Transverse colon (tissue), 4 donors: ENCODE data around the gene RPTOR. TPM values are rescaled to one million over a fixed set of nuclear protein-coding genes. Genes with fewer than 3 reads are reported as not detected.
A peak's percentile ranks its signal among the peaks of the same experiment; 100 is the strongest.
"Not testable (repeated sequence)": the region's sequence is repeated elsewhere in the genome, so short reads cannot be mapped to it uniquely, and the experiment has no call there.

Experiments used
- DNase-seq: peaks from one replicate; pipeline ENCODE4 v3.0.0-alpha.2; 2019
- H3K27ac ChIP-seq, 4 donors: fragments of 200-600 bp; sonication (generic); 2 replicates each; pipeline ENCODE4 v1.5.1; 2016 to 2018; ENCODE audit warnings: inconsistent platforms in 4 of 4
- H3K27me3 ChIP-seq: fragments of 200-600 bp; sonication (generic); 2 replicates; pipeline ENCODE4 v1.5.1; 2017; ENCODE audit warnings: inconsistent platforms
- H3K36me3 ChIP-seq, 4 donors: fragments of 200-600 bp; sonication (generic); 2 replicates each; pipeline ENCODE4 v1.5.1; 2017 to 2019; ENCODE audit warnings: inconsistent platforms in 4 of 4
- H3K4me1 ChIP-seq, 4 donors: fragments of 200-600 bp; sonication (generic); 2 replicates each; pipeline ENCODE4 v1.5.1; 2017 to 2020; ENCODE audit warnings: inconsistent platforms in 4 of 4
- H3K4me3 ChIP-seq, 4 donors: fragments of 200-600 bp; sonication (generic); 1 replicate in 1 of 4; 2 replicates in 3 of 4; pipeline versions ENCODE4 v1.5.1 to v1.6.1; 2017 to 2019; ENCODE audit warnings: inconsistent platforms in 4 of 4
- H3K9me3 ChIP-seq, 2 donors: fragments of 200-600 bp; sonication (generic); 2 replicates each; pipeline ENCODE4 v1.5.1; 2017 to 2019; ENCODE audit warnings: inconsistent platforms in 2 of 2
- EP300 ChIP-seq: sonication (generic); formaldehyde crosslinking; IDR thresholded peaks from one replicate; pipeline ENCODE4 v1.6.1; 2017; ENCODE audit warnings: antibody characterized with exemption, low read depth
- POLR2A ChIP-seq: fragments of 450-650 bp; IDR thresholded peaks from one replicate; pipeline ENCODE4 v1.6.1; 2016; ENCODE audit warnings: antibody characterized with exemption, mild to moderate bottlenecking, moderate library complexity
- POLR2AphosphoS5 ChIP-seq, 3 donors: sonication (generic); formaldehyde crosslinking; IDR thresholded peaks; one replicate each; pipeline ENCODE4 v1.6.1; 2016; ENCODE audit warnings: antibody characterized with exemption in 3 of 3
- WGBS, 2 donors: methylation state at CpG; one replicate each; pipeline ENCODE4 v1.1.5; 2018; ENCODE audit warnings: low coverage in 1 of 2; 5-methylcytosine and 5-hydroxymethylcytosine counted together
- in situ Hi-C, 4 donors: fragments of 200-750 bp; cut with MboI; loops; one replicate each; pipeline versions ENCODE4 v1.15.0 to v1.15.1; 2017; ENCODE audit warnings: low sequenced_read_pairs in 3 of 4, low pct_ligation_motif_present in 1 of 4, low pct_unique_long_range_greater_than_20kb in 1 of 4
- intact Hi-C: fragments of 100-400 bp; cut with DNase I; formaldehyde crosslinking; loops from one replicate; pipeline ENCODE4 v1.15.1; 2023; ENCODE audit warnings: low total_unique reads
- total RNA-seq, 4 donors: library from RNA; depleted of rRNA; stranded (reverse); fragments of >200 nt; gene quantifications; one replicate each; pipeline ENCODE4 v1.1.0, GENCODE V29; 2016
- TF ChIP-seq, protein P1 (sequence below), 5 experiments: fragments of 200-600 bp in 3 of 5; fragments of 450-650 bp in 2 of 5; sonication (generic) in 3 of 5; IDR thresholded peaks; 1 replicate in 2 of 5; 2 replicates in 3 of 5; pipeline ENCODE4 v1.5.1; 2016 to 2017; ENCODE audit warnings: antibody characterized with exemption in 5 of 5, inconsistent platforms in 3 of 5, mild to moderate bottlenecking in 2 of 5, moderate library complexity in 1 of 5

RPTOR gene
- total RNA-seq, 4 donors from 2014 or later, result 28.9 to 79.3 (median 48.0) TPM

DNA sequence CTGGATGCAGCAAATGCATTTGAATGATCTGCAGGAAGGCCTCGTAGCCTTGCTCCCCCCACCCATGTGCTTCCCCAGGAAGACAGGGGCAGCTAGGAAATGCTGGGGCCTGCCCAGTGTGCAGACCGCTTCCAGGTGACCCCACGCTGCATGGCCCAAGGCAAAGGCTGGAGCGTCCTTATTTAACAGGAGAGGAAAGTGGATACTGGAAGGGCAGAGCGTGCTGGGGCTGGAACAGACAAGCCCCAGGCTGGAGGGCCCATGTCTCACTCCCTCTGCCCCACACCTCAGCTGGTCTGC is 42.1 kb upstream of the RPTOR start:
- Histone ChIP-seq H3K36me3 (no peaks in the 10 kb centered on the region), H3K4me1 (peaks cover 0 to 9% (median 2%) of the 10 kb centered on the region in 4 donors), H3K9me3 (no peaks in the 10 kb centered on the region), H3K27ac (peak overlapping the region in 3 of 4 donors; percentile 71 to 83 (median 78)), H3K4me3 (no peak overlapping the region), H3K27me3 (peaks cover 18% of the 10 kb centered on the region)
- intact Hi-C loops (no loop called here), in situ Hi-C loops (no loop called here)
- WGBS, 2 donors, result 75% methylated on average over 5 of the region's 5 CpGs; no CpG with 5 or more reads in 1 of the 2 donors
- no peak for DNase-seq
- no peak for TF ChIP-seq EP300
- TF ChIP-seq, protein P1, sequence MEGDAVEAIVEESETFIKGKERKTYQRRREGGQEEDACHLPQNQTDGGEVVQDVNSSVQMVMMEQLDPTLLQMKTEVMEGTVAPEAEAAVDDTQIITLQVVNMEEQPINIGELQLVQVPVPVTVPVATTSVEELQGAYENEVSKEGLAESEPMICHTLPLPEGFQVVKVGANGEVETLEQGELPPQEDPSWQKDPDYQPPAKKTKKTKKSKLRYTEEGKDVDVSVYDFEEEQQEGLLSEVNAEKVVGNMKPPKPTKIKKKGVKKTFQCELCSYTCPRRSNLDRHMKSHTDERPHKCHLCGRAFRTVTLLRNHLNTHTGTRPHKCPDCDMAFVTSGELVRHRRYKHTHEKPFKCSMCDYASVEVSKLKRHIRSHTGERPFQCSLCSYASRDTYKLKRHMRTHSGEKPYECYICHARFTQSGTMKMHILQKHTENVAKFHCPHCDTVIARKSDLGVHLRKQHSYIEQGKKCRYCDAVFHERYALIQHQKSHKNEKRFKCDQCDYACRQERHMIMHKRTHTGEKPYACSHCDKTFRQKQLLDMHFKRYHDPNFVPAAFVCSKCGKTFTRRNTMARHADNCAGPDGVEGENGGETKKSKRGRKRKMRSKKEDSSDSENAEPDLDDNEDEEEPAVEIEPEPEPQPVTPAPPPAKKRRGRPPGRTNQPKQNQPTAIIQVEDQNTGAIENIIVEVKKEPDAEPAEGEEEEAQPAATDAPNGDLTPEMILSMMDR (IDR thresholded peaks at IDR 0.05), result no peak
- TF ChIP-seq POLR2AphosphoS5 (IDR thresholded peaks at IDR 0.05), result no peak
- no peak for TF ChIP-seq POLR2A

- TF ChIP-seq EP300, result no peak
- TF ChIP-seq POLR2A, result no peak
- TF ChIP-seq POLR2AphosphoS5 (IDR thresholded peaks at IDR 0.05), result no peak
- TF ChIP-seq, protein P1 (IDR thresholded peaks at IDR 0.05), result no peak
- H3K36me3 ChIP-seq, result no peaks in the 10 kb centered on the region
- WGBS, 2 donors, result 72 to 82% methylated on average over 2 of the region's 2 CpGs
- H3K4me3 ChIP-seq, result no peak overlapping the region
- no peak for DNase-seq
- peak overlapping the region in 2 of 4 donors; percentile 71 to 83 for H3K27ac ChIP-seq
- peaks cover 0 to 8% (median 2%) of the 10 kb centered on the region in 4 donors for H3K4me1 ChIP-seq
- peaks cover 18% of the 10 kb centered on the region for H3K27me3 ChIP-seq
- in situ Hi-C loops (no loop called here), intact Hi-C loops (no loop called here)
- H3K9me3 ChIP-seq, result no peaks in the 10 kb centered on the region
Measured at GRCh38 chr17:80503031-80503430, 41.6 kb upstream of the RPTOR start.

DNA sequence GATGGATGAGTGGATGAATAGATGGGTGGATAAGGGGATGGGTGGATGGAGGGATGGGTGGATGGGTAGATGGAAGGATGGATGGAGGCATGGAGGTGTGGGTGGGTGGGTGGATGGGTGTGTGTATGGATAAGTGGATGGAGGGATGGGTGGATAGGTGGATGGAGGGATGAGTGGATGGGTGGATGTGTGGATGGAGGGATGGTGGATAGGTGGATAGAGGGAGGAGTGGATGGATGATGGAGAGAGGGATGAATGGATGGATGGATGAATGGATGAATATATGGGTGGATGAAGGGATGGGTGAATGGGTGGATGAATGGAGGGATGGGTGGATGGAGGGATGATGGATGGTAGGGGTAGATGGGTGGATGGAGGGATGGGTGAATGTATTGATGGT is 40.7 kb upstream of the RPTOR start:
- H3K27me3 ChIP-seq, result peaks cover 18% of the 10 kb centered on the region
- no peaks in the 10 kb centered on the region for H3K36me3 ChIP-seq
- TF ChIP-seq EP300, result no peak
- TF ChIP-seq POLR2AphosphoS5 (IDR thresholded peaks at IDR 0.05), result no peak
- TF ChIP-seq, protein P1 (IDR thresholded peaks at IDR 0.05), result no peak
- no peak for TF ChIP-seq POLR2A
- no peak for DNase-seq
- peaks cover 0 to 3% (median 0%) of the 10 kb centered on the region in 4 donors for H3K4me1 ChIP-seq
- no peaks in the 10 kb centered on the region for H3K9me3 ChIP-seq
- intact Hi-C loops (no loop called here), in situ Hi-C loops (no loop called here)
- H3K27ac ChIP-seq, result no peak overlapping the region
- H3K4me3 ChIP-seq, result no peak overlapping the region

- Histone ChIP-seq H3K36me3 (no peaks in the 10 kb centered on the region), H3K27ac (no peak overlapping the region), H3K4me3 (no peak overlapping the region), H3K4me1 (peaks cover 0 to 3% (median 0%) of the 10 kb centered on the region in 4 donors), H3K27me3 (peaks cover 18% of the 10 kb centered on the region), H3K9me3 (no peaks in the 10 kb centered on the region)
- in situ Hi-C loops (no loop called here), intact Hi-C loops (no loop called here)
- 42% methylated on average over 8 of the region's 8 CpGs; no CpG with 5 or more reads in 1 of the 2 donors for WGBS, 2 donors
- no peak for DNase-seq
- no peak for TF ChIP-seq EP300
- no peak for TF ChIP-seq POLR2AphosphoS5 (IDR thresholded peaks at IDR 0.05)
- no peak for TF ChIP-seq POLR2A
- TF ChIP-seq, protein P1 (IDR thresholded peaks at IDR 0.05), result no peak
Measured at GRCh38 chr17:80504686-80505413, 39.8 kb upstream of the RPTOR start.

DNA sequence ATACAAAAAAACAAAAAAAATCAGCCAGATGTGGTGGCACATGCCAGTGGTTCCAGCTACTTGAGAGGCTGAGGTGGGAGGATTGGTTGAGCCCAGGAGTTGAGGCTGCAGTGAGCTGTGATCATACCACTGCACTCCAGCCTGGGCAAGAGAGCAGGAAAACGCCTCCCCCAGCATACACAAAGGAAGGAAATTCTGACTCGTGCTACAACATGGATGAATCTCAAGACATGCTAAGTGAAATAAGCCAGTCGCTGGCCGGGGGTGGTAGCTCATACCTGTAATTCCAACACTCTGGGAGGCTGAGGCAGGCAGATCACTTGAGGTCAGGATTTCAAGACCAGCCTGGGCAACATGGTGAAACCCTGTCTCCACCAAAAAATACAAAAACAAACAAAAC is 37.5 kb upstream of the RPTOR start:
- H3K9me3 ChIP-seq, intact Hi-C loops, in situ Hi-C loops, H3K36me3 ChIP-seq, H3K4me1 ChIP-seq, H3K4me3 ChIP-seq, DNase-seq, H3K27ac ChIP-seq: not testable (repeated sequence)
- peaks cover 13% of the 10 kb centered on the region for H3K27me3 ChIP-seq
- WGBS, 2 donors, result 38 to 42% methylated on average over 2 to 4 of the region's 4 CpGs
